Transverse colon (tissue), 4 donors: Measurements from ENCODE around the gene WAPL. TPM values are rescaled to one million over a fixed set of nuclear protein-coding genes. Genes with fewer than 3 reads are reported as not detected.

Experiments
- DNase-seq: peaks from one replicate; pipeline ENCODE4 v3.0.0-alpha.2; 2019
- H3K27ac ChIP-seq, 4 donors: fragments of 200-600 bp; sonication (generic); 2 replicates each; pipeline ENCODE4 v1.5.1; 2016 to 2018; ENCODE audit warnings: inconsistent platforms in 4 of 4
- H3K27me3 ChIP-seq: fragments of 200-600 bp; sonication (generic); 2 replicates; pipeline ENCODE4 v1.5.1; 2017; ENCODE audit warnings: inconsistent platforms
- H3K36me3 ChIP-seq, 4 donors: fragments of 200-600 bp; sonication (generic); 2 replicates each; pipeline ENCODE4 v1.5.1; 2017 to 2019; ENCODE audit warnings: inconsistent platforms in 4 of 4
- H3K4me1 ChIP-seq, 4 donors: fragments of 200-600 bp; sonication (generic); 2 replicates each; pipeline ENCODE4 v1.5.1; 2017 to 2020; ENCODE audit warnings: inconsistent platforms in 4 of 4
- H3K4me3 ChIP-seq, 4 donors: fragments of 200-600 bp; sonication (generic); 1 replicate in 1 of 4; 2 replicates in 3 of 4; pipeline versions ENCODE4 v1.5.1 to v1.6.1; 2017 to 2019; ENCODE audit warnings: inconsistent platforms in 4 of 4
- H3K9me3 ChIP-seq, 2 donors: fragments of 200-600 bp; sonication (generic); 2 replicates each; pipeline ENCODE4 v1.5.1; 2017 to 2019; ENCODE audit warnings: inconsistent platforms in 2 of 2
- EP300 ChIP-seq: sonication (generic); formaldehyde crosslinking; IDR thresholded peaks from one replicate; pipeline ENCODE4 v1.6.1; 2017; ENCODE audit warnings: antibody characterized with exemption, low read depth
- POLR2A ChIP-seq: fragments of 450-650 bp; IDR thresholded peaks from one replicate; pipeline ENCODE4 v1.6.1; 2016; ENCODE audit warnings: antibody characterized with exemption, mild to moderate bottlenecking, moderate library complexity
- POLR2AphosphoS5 ChIP-seq, 3 donors: sonication (generic); formaldehyde crosslinking; IDR thresholded peaks; one replicate each; pipeline ENCODE4 v1.6.1; 2016; ENCODE audit warnings: antibody characterized with exemption in 3 of 3
- WGBS, 2 donors: methylation state at CpG; one replicate each; pipeline ENCODE4 v1.1.5; 2018; ENCODE audit warnings: low coverage in 1 of 2; 5-methylcytosine and 5-hydroxymethylcytosine counted together
- in situ Hi-C, 4 donors: fragments of 200-750 bp; cut with MboI; loops; one replicate each; pipeline versions ENCODE4 v1.15.0 to v1.15.1; 2017; ENCODE audit warnings: low sequenced_read_pairs in 3 of 4, low pct_ligation_motif_present in 1 of 4, low pct_unique_long_range_greater_than_20kb in 1 of 4
- intact Hi-C: fragments of 100-400 bp; cut with DNase I; formaldehyde crosslinking; loops from one replicate; pipeline ENCODE4 v1.15.1; 2023; ENCODE audit warnings: low total_unique reads
- total RNA-seq, 4 donors: library from RNA; depleted of rRNA; stranded (reverse); fragments of >200 nt; gene quantifications; one replicate each; pipeline ENCODE4 v1.1.0, GENCODE V29; 2016
- TF ChIP-seq, protein P1 (sequence below), 5 experiments: fragments of 200-600 bp in 3 of 5; fragments of 450-650 bp in 2 of 5; sonication (generic) in 3 of 5; IDR thresholded peaks; 1 replicate in 2 of 5; 2 replicates in 3 of 5; pipeline ENCODE4 v1.5.1; 2016 to 2017; ENCODE audit warnings: antibody characterized with exemption in 5 of 5, inconsistent platforms in 3 of 5, mild to moderate bottlenecking in 2 of 5, moderate library complexity in 1 of 5

WAPL gene
- total RNA-seq, 4 donors from 2014 or later = 26.6 to 71.4 (median 41.0) TPM

DNA sequence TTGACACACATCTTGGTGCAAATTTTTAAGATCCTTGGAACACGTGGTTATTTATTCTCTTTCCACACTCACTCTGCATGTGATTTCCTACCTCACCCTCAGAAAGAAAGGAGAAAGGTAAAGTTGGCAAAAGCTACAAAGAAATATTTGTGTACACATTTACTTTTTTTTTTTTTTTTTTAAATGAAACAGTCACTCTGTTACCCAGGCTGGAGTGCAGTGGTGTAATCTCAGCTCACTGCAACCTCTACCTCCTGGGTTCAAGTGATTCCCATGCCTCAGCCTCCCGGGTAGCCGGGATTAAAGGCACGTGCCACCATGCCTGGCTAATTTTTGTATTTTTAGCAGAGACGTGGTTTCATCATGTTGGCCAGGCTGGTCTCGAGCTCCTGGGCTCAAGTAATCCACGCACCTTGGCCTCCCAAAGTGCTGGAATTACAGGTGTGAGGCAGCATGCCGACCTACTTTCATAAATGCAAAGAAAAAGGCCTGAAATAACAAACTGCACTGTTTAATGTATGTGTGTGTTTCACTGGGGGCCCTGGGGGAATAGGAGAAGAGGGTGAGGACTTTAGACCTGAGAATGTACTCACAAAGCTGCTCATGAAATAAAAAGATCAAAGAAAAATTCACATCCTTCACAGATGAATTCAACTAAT is 83.4 kb downstream of the WAPL start:
- intact Hi-C loops = no loop called here

GRCh38 chr10:86437447-86437846 is 84.1 kb downstream of the WAPL start:
- TF ChIP-seq POLR2A (no peak), EP300 (no peak), POLR2AphosphoS5 (IDR thresholded peaks at IDR 0.05) (no peak)
- TF ChIP-seq, protein P1, sequence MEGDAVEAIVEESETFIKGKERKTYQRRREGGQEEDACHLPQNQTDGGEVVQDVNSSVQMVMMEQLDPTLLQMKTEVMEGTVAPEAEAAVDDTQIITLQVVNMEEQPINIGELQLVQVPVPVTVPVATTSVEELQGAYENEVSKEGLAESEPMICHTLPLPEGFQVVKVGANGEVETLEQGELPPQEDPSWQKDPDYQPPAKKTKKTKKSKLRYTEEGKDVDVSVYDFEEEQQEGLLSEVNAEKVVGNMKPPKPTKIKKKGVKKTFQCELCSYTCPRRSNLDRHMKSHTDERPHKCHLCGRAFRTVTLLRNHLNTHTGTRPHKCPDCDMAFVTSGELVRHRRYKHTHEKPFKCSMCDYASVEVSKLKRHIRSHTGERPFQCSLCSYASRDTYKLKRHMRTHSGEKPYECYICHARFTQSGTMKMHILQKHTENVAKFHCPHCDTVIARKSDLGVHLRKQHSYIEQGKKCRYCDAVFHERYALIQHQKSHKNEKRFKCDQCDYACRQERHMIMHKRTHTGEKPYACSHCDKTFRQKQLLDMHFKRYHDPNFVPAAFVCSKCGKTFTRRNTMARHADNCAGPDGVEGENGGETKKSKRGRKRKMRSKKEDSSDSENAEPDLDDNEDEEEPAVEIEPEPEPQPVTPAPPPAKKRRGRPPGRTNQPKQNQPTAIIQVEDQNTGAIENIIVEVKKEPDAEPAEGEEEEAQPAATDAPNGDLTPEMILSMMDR (IDR thresholded peaks at IDR 0.05) = no peak
- in situ Hi-C loops = no loop called here
- DNase-seq = no peak
- intact Hi-C loops = no loop called here
- no peak overlapping the region for H3K4me3 ChIP-seq
- no peak overlapping the region for H3K27ac ChIP-seq
- H3K9me3 ChIP-seq = no peaks in the 10 kb centered on the region
- no peaks in the 10 kb centered on the region for H3K27me3 ChIP-seq
- peaks cover 0 to 30% (median 15%) of the 10 kb centered on the region in 4 donors for H3K36me3 ChIP-seq
- H3K4me1 ChIP-seq = peaks cover 0 to 12% (median 4%) of the 10 kb centered on the region in 4 donors
- 59 to 66% methylated on average over 3 of the region's 3 CpGs for WGBS, 2 donors

More for the DNA sequence above, 83.4 kb downstream of the WAPL start:
- TF ChIP-seq POLR2AphosphoS5 (IDR thresholded peaks at IDR 0.05) (no peak), POLR2A (no peak), EP300 (no peak)
- H3K4me3 ChIP-seq = no peak overlapping the region
- WGBS, 2 donors = 23 to 49% methylated on average over 3 to 8 of the region's 8 CpGs
- H3K27ac ChIP-seq = no peak overlapping the region
- in situ Hi-C loops = no loop called here
- peaks cover 0 to 12% (median 4%) of the 10 kb centered on the region in 4 donors for H3K4me1 ChIP-seq
- no peaks in the 10 kb centered on the region for H3K9me3 ChIP-seq
- DNase-seq = no peak
- no peaks in the 10 kb centered on the region for H3K27me3 ChIP-seq
- peaks cover 0 to 34% (median 17%) of the 10 kb centered on the region in 4 donors for H3K36me3 ChIP-seq

- TF ChIP-seq, protein P1 (IDR thresholded peaks at IDR 0.05) = no peak
- TF ChIP-seq POLR2A (no peak), POLR2AphosphoS5 (IDR thresholded peaks at IDR 0.05) (no peak), EP300 (no peak)
- Histone ChIP-seq H3K27ac (no peak overlapping the region), H3K36me3 (peaks cover 0 to 25% (median 12%) of the 10 kb centered on the region in 4 donors), H3K9me3 (no peaks in the 10 kb centered on the region), H3K4me1 (peaks cover 0 to 12% (median 4%) of the 10 kb centered on the region in 4 donors), H3K27me3 (no peaks in the 10 kb centered on the region), H3K4me3 (no peak overlapping the region)
- 63 to 75% methylated on average over 2 of the region's 2 CpGs for WGBS, 2 donors
- no peak for DNase-seq
- intact Hi-C loops = no loop called here
- in situ Hi-C loops = no loop called here
These were observed 84.6 kb downstream of the WAPL start for GRCh38 chr10:86436963-86437362.

DNA sequence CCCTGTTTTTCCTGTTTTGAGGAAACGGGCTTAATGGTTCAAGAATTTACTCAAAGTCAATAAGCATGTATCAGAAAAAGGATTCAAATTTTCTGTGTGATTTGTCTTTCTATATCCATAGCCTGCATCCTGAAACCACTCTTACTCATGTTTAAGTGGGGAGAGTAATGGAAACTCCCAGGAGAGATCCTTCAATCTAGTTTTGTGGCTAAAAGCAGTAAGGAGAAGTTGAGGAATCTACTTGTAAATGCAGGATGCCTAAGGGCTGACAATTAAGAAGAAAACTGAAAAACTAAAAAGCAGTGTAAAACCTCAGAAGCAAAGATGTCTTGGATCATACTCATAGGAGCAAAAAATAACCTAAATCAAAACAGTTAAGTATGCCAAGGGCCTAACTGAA is 86.9 kb downstream of the WAPL start:
- H3K9me3 ChIP-seq = no peaks in the 10 kb centered on the region
- H3K4me3 ChIP-seq = no peak overlapping the region
- 70 to 88% methylated on average over 1 of the region's 1 CpG for WGBS, 2 donors
- no peak overlapping the region for H3K27ac ChIP-seq
- DNase-seq = no peak
- intact Hi-C loops (no loop called here), in situ Hi-C loops (no loop called here)
- H3K27me3 ChIP-seq = no peaks in the 10 kb centered on the region
- H3K36me3 ChIP-seq = peaks cover 0 to 22% (median 8%) of the 10 kb centered on the region in 4 donors
- peaks cover 0 to 12% (median 4%) of the 10 kb centered on the region in 4 donors for H3K4me1 ChIP-seq
- TF ChIP-seq EP300 = no peak
- TF ChIP-seq, protein P1 (IDR thresholded peaks at IDR 0.05) = no peak
- no peak for TF ChIP-seq POLR2A
- no peak for TF ChIP-seq POLR2AphosphoS5 (IDR thresholded peaks at IDR 0.05)
